Bronchial epithelial cell (primary cell): Measurements from ENCODE around the gene MYF6. TPM values are rescaled to one million over a fixed set of nuclear protein-coding genes. Genes with fewer than 3 reads are reported as not detected.

Source experiments
- DNase-seq: peaks from one replicate; pipeline ENCODE4 v3.0.0-alpha.2; 2010; ENCODE audit warnings: low read depth
- FAIRE-seq: peaks from 2 replicates; lab custom pipeline; 2011; peaks lifted over from hg19 to GRCh38; lab: Jason Lieb, UNC
- H3K27me3 ChIP-seq: 2 replicates; pipeline ENCODE4 v1.5.1; 2011; ENCODE audit warnings: low read length; ENCODE audit not compliant: control insufficient read depth, insufficient read depth
- H3K36me3 ChIP-seq: 2 replicates; pipeline ENCODE4 v1.5.1; 2011; ENCODE audit warnings: low read length; ENCODE audit not compliant: control insufficient read depth, insufficient read depth
- H3K4me3 ChIP-seq: 2 replicates; pipeline ENCODE4 v1.5.1; 2011; ENCODE audit warnings: mild to moderate bottlenecking, low read depth, low read length, control low read depth
- total RNA-seq: library from RNA; depleted of rRNA; stranded (reverse); fragments of >200 nt; gene quantifications from 2 replicates; pipeline ENCODE4 v1.2.1, GENCODE V29; 2014
- TF ChIP-seq, protein P1 (sequence below): IDR thresholded peaks from 2 replicates; pipeline ENCODE4 v1.5.1; 2011; ENCODE audit warnings: mild to moderate bottlenecking, moderate library complexity, low read length, control low read depth, inconsistent platforms; ENCODE audit not compliant: insufficient read depth, severe bottlenecking

MYF6 gene
- total RNA-seq, 1 donor from 2014 or later: not detected

DNA sequence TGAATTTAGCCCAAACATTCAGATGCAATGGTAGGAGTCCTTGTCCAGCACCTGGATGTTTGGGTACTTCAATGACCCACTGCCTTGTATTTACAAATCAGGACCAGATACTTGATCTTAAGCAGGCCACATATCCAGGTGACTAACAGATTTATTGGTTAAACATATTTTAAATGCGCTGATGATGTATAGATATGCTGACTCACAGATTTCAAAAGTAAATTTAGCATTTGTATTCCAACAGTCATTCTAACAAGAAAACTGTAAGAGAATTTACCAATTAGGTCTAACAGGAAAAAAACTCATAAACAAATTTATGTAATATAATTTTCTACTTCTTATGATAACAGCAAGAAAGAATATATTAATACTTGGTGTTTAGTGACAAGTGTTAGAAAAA, 29.4 kb upstream of the MYF6 start:
- TF ChIP-seq, protein P1, sequence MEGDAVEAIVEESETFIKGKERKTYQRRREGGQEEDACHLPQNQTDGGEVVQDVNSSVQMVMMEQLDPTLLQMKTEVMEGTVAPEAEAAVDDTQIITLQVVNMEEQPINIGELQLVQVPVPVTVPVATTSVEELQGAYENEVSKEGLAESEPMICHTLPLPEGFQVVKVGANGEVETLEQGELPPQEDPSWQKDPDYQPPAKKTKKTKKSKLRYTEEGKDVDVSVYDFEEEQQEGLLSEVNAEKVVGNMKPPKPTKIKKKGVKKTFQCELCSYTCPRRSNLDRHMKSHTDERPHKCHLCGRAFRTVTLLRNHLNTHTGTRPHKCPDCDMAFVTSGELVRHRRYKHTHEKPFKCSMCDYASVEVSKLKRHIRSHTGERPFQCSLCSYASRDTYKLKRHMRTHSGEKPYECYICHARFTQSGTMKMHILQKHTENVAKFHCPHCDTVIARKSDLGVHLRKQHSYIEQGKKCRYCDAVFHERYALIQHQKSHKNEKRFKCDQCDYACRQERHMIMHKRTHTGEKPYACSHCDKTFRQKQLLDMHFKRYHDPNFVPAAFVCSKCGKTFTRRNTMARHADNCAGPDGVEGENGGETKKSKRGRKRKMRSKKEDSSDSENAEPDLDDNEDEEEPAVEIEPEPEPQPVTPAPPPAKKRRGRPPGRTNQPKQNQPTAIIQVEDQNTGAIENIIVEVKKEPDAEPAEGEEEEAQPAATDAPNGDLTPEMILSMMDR: no peak
- FAIRE-seq (no peak), DNase-seq (no peak)
- Histone ChIP-seq H3K36me3 (no peaks in the 10 kb centered on the region), H3K4me3 (no peak overlapping the region), H3K27me3 (no peaks in the 10 kb centered on the region)

DNA sequence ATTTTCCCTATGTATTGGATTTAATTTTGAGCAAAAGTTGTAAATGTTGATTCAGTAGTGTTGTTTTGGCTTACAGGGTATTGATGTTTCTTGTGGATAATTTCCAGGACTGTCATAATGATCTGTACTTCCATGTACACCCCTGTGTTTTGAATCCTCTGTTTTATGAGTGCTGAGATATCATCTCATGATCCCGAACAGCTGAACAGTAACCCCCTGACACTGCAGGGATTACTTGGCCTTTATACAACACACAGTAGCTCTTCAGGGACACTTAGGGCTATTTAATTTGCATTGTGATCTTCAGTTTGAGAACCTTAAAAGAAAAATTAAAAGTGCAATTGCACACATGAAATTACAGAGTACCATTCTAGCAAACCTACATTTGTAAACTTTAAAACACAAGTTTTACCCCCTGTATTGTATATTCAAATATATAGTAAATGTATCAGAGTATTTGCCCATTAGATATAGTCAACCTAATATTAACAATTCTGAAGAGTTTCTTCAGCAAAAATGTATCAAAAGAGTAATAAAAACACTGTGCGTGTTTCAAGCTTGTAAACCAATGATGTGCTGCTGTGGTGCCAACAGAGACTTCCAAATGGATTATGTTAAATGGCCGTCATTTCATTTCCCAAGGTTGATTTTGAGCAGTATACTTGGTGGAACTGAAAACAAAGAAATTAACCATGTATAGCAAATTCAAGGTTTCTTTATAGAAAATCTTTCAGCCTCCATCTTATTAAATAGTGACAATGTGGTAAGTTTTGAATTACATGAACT, 27.9 kb upstream of the MYF6 start:
- Histone ChIP-seq H3K4me3 (no peak overlapping the region), H3K27me3 (no peaks in the 10 kb centered on the region), H3K36me3 (no peaks in the 10 kb centered on the region)
- FAIRE-seq (no peak), DNase-seq (no peak)
- TF ChIP-seq, protein P1: no peak

DNA sequence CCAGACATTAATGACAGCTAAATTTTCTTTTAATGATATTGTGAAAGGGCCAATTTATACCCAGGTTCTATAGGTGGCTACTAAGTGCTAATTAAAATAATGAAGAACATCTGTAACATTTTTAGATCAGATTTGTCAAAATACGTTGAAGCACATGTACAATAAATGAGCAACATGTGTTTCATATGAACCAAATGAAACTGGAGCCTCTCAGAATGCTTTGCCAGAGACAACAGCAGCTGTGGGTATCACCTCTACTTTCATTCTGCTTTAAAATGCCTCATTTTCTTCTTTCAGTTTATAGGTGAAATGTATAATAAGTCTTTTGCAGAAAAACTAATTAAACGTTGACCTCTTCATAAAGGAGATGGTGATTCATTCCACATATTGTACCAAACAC, 26.1 kb upstream of the MYF6 start:
- Histone ChIP-seq H3K36me3 (no peaks in the 10 kb centered on the region), H3K27me3 (no peaks in the 10 kb centered on the region), H3K4me3 (no peak overlapping the region)
- no peak for FAIRE-seq
- DNase-seq: no peak
- TF ChIP-seq, protein P1: no peak

DNA sequence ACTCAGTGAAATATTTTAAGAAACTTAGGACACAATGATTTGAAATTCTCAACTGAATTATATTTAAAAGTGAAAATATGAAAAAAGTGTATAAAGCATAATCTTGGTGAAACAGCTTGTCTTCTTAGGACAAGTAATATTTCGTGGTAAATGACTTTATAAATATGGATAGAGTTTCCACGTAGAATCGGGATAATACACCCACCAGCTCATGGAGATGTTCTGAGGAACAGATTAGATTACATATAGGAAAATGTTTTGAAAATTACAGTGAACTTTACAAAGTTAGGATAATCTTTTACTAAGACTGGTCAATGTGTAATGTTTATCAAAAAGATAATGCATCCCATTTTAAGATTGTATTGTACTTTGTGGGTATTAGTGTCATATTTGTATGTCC, 25.6 kb upstream of the MYF6 start:
- Histone ChIP-seq H3K36me3 (no peaks in the 10 kb centered on the region), H3K27me3 (no peaks in the 10 kb centered on the region), H3K4me3 (no peak overlapping the region)
- DNase-seq (no peak), FAIRE-seq (no peak)
- TF ChIP-seq, protein P1: no peak

DNA sequence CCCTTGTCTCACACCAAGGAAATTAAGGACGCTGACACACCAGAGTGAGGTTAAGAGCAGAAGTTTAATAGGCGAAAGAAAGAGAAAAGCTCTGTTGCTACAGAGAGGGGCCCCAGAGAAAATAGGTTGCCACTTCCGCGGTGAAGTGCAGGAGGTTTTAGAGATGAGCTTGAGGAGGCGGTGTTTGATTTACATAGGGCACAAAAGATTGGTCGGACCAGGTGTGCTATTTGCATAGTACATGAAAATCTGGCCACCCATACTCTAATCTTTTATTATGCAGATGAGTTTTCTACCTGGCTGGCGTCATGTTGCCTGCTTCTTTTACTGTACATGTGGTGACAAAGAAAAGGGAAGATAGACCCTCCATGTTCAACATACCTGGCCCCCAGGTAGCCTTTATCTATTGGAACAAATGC, 23.3 kb upstream of the MYF6 start:
- Histone ChIP-seq H3K27me3 (no peaks in the 10 kb centered on the region), H3K4me3 (no peak overlapping the region), H3K36me3 (no peaks in the 10 kb centered on the region)
- DNase-seq (peak; percentile 7), FAIRE-seq (no peak)
- TF ChIP-seq, protein P1: no peak

DNA sequence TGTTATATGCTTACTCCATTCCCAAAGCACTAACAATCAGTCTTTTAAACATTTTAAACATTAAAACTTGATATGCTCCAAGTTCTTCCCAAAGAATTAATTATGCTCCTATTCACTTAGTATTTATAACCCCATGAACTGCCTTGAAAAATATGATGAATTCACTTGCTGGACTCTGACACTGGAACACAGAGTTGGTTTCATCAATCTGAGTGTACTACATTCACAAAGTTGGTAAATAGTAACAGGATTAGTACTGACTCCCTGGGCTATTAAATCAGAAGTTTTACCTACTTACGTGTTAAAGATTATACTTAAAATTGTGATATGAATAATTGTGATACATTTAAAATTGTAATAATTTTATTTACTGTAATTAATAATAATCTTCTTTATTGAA, 17.3 kb upstream of the MYF6 start:
- no peak overlapping the region for H3K4me3 ChIP-seq
- no peaks in the 10 kb centered on the region for H3K36me3 ChIP-seq
- H3K27me3 ChIP-seq: no peaks in the 10 kb centered on the region
- no peak for DNase-seq
- FAIRE-seq: no peak
- TF ChIP-seq, protein P1: no peak
